Activated CD8-positive, alpha-beta memory T cell treated with anti-CD3 and anti-CD28 coated beads, Interleukin-2, amount 10 ng/mL, durations not matched to agents 7 days and 5 days (primary cell): ENCODE results near the gene SARDH. TPM values are rescaled to one million over a fixed set of nuclear protein-coding genes. Genes with fewer than 3 reads are reported as not detected.

Source experiments
- ATAC-seq: fragments of 150-1000 bp; cut with Tn5 transposase; one replicate; pipeline ENCODE4 v1.10.0; 2021; ENCODE audit warnings: moderate library complexity
- CTCF ChIA-PET: fragments of 350-600 bp; sonication (Branson Sonifier 250); formaldehyde crosslinking; loops from one replicate; lab custom pipeline; 2021; ENCODE audit warnings: antibody characterized with exemption; lab: Charles Lee
- DNase-seq: peaks from one replicate; pipeline ENCODE4 v3.0.0-alpha.2; 2020
- H3K27ac Mint-ChIP-seq: one replicate; pipeline ENCODE4 v1.8.0; 2021; ENCODE audit warnings: mild to moderate bottlenecking, mixed read lengths
- H3K27me3 Mint-ChIP-seq: one replicate; pipeline ENCODE4 v1.8.0; 2021; ENCODE audit warnings: mixed read lengths
- H3K36me3 Mint-ChIP-seq: one replicate; pipeline ENCODE4 v1.8.0; 2021; ENCODE audit warnings: mild to moderate bottlenecking, mixed read lengths
- H3K4me1 Mint-ChIP-seq: one replicate; pipeline ENCODE4 v1.8.0; 2021; ENCODE audit warnings: mixed read lengths
- H3K4me3 Mint-ChIP-seq: one replicate; pipeline ENCODE4 v1.8.0; 2021; ENCODE audit warnings: mild to moderate bottlenecking, moderate library complexity, mixed read lengths
- H3K9me3 Mint-ChIP-seq: one replicate; pipeline ENCODE4 v1.8.0; 2022; ENCODE audit warnings: low read depth, mixed read lengths
- total RNA-seq, 2 experiments: library from RNA; stranded (reverse); gene quantifications; one replicate each; pipeline ENCODE4 v1.2.3, GENCODE V29; 2021

SARDH gene
- total RNA-seq, 2 experiments from 2014 or later = 0.38 to 0.56 TPM

DNA sequence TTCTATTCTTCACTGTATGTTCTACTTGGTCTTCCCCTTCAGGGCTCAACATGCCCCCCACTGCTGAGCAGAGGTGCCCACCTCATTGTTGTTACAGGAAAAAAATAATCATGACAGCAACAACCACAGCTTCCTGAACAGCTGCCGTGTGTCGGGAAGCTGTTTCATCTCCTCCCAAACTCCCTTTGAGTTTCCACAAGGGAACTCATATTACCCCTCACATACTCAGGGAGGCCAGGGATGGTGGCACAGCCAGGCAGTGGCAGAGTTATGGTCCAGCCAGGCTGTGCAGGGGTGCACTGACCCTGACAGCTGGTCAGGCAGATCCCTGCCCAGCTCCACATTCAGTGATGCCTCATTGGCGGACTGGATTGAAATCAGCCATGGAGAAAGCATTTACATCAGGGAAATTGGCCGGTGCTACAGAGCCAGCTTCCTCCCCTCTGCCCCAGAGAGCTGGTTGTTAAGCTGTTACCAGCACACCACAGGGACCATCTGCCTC, 37.3 kb downstream of the SARDH start:
- Mint-ChIP-seq H3K27me3 (peaks cover 13% of the 10 kb centered on the region), H3K9me3 (no peaks in the 10 kb centered on the region), H3K36me3 (no peaks in the 10 kb centered on the region), H3K27ac (no peak overlapping the region), H3K4me1 (peaks cover 26% of the 10 kb centered on the region), H3K4me3 (no peak overlapping the region)
- DNase-seq (no peak), ATAC-seq (peak; percentile 6)
- CTCF ChIA-PET = interaction anchor here (0.8 to 2.6 kb wide), 3 partner anchors 16 to 293 kb away, joined by 3 to 16 read pairs (median 4); no protein-coding TSS in a partner anchor

GRCh38 chr9:133699546-133699945, 38.6 kb downstream of the SARDH start:
- ATAC-seq (no peak), DNase-seq (no peak)
- no peaks in the 10 kb centered on the region for H3K36me3 Mint-ChIP-seq
- H3K27me3 Mint-ChIP-seq = peaks cover 13% of the 10 kb centered on the region
- CTCF ChIA-PET = interaction anchor here (0.9 kb wide), 1 partner anchor 45 kb away, joined by 3 read pairs; no protein-coding TSS in a partner anchor
- H3K9me3 Mint-ChIP-seq = no peaks in the 10 kb centered on the region
- peaks cover 26% of the 10 kb centered on the region for H3K4me1 Mint-ChIP-seq
- no peak overlapping the region for H3K4me3 Mint-ChIP-seq
- no peak overlapping the region for H3K27ac Mint-ChIP-seq

DNA sequence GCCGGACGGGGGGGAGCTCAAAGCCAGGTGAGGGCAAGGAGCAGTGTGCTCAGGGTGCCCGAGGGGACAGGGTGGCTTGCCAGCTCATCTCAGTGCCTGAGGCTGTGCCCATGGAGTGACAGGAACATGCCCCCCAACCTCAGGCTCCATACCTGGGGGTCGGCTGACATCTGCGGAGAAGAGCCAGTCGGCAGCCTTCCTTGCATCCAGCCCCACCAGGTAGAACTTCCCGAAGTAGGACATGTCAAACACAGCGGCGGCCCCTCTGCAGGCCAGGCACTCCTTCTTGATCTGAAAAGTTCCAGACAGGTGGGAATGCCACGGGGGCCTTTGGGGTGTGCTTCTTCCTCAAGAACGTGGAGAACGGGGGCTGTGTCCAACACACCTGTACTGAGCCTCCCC, 42.1 kb downstream of the SARDH start:
- Mint-ChIP-seq H3K9me3 (no peaks in the 10 kb centered on the region), H3K4me1 (peaks cover 21% of the 10 kb centered on the region), H3K27me3 (peaks cover 8% of the 10 kb centered on the region), H3K27ac (no peak overlapping the region), H3K36me3 (no peaks in the 10 kb centered on the region), H3K4me3 (no peak overlapping the region)
- DNase-seq (no peak), ATAC-seq (no peak)
- CTCF ChIA-PET = no interaction called here

DNA sequence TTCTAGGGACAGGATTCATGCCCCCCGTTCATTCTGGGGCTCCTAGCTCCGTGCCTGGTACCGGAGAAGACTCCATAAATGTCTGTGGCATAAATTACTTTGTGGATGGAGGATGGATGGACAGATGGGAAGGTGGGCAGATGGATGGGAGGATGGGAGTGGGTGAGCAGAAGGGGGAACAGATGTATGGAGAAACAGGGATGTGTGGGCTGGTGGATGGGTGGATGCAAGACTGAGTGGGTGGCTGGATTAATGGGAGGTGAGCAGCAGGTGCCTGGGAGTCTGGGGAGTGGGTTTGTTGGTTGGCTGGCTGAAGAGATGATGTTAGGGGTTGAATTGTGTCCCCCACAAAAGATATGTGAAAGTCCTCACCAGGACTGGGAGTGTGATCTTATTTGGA, 43.5 kb downstream of the SARDH start:
- DNase-seq = no peak
- CTCF ChIA-PET = no interaction called here
- H3K27ac Mint-ChIP-seq = no peak overlapping the region
- H3K4me1 Mint-ChIP-seq = peaks cover 14% of the 10 kb centered on the region
- H3K9me3 Mint-ChIP-seq = no peaks in the 10 kb centered on the region
- H3K27me3 Mint-ChIP-seq = peaks cover 4% of the 10 kb centered on the region
- H3K36me3 Mint-ChIP-seq = no peaks in the 10 kb centered on the region
- ATAC-seq = no peak
- H3K4me3 Mint-ChIP-seq = no peak overlapping the region

DNA sequence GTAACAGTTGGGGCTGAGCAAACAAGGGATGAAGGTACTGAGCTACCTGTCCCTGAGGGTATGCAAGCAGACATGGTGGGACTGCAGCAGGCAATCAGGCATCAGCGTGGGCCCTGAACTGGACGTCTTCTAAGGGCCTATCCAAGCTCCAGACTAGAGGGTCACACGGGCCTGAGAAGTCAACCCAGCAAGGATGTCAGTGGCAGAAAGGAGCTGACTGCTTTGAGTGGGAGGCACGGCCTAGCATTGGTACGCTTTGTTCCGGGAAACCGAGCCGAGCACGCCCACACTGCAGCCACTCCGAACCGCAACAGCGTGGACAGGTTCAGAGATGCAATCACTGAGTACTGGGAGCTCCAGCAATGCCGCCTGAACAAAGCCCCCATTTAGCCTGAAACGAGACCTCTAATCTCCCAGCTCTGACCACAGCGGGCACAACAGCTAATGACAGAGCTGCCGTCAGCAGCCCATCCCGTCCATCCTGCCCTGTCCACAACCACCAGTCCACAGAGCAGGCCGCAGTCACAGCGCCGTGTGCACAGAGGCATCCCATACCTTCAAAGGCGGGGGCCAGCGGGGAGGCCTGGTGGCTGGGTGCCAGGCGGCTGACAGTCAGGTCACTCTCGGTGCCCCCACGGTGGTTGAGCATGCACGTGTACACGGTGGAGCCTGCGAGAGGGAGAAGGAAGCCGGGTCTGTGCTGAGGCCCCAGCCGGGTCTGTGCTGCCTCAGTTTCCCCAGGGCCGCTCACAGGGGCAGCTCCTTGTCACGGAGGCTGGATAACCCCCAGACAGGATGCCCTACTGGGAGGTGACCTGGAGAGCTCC, 44.2 kb downstream of the SARDH start:
- H3K9me3 Mint-ChIP-seq = no peaks in the 10 kb centered on the region
- H3K27ac Mint-ChIP-seq = no peak overlapping the region
- peaks cover 14% of the 10 kb centered on the region for H3K4me1 Mint-ChIP-seq
- CTCF ChIA-PET = no interaction called here
- H3K27me3 Mint-ChIP-seq = peaks cover 4% of the 10 kb centered on the region
- no peak for ATAC-seq
- no peak overlapping the region for H3K4me3 Mint-ChIP-seq
- no peaks in the 10 kb centered on the region for H3K36me3 Mint-ChIP-seq
- no peak for DNase-seq

DNA sequence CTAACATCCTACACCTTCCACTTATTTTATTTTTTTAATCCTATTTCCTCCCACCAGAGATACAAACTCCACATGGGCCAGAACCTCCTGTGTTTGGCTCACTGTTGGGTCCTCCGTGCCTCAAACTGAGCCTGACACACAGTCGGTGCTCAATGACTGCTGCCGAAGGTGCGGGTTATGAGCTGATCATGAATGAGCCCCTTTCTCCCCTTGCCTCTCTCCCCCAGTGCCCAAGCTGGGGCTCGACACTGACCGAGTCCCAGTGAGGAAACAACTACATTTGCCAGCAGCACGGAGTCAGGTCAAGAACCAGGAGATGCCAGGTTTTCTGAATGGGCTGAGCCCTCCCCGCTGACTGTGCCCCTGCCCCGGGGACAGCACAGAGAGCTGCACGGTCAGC, 45.0 kb downstream of the SARDH start:
- Mint-ChIP-seq H3K9me3 (no peaks in the 10 kb centered on the region), H3K4me1 (peaks cover 14% of the 10 kb centered on the region), H3K27me3 (peaks cover 2% of the 10 kb centered on the region), H3K27ac (no peak overlapping the region), H3K4me3 (no peak overlapping the region), H3K36me3 (no peaks in the 10 kb centered on the region)
- ATAC-seq (no peak), DNase-seq (no peak)
- CTCF ChIA-PET = no interaction called here

GRCh38 chr9:133692364-133692985, 45.7 kb downstream of the SARDH start:
- H3K4me3 Mint-ChIP-seq = no peak overlapping the region
- peaks cover 14% of the 10 kb centered on the region for H3K4me1 Mint-ChIP-seq
- no peaks in the 10 kb centered on the region for H3K36me3 Mint-ChIP-seq
- no peaks in the 10 kb centered on the region for H3K9me3 Mint-ChIP-seq
- CTCF ChIA-PET = interaction anchor here (1.0 to 1.5 kb wide), 2 partner anchors 50 to 90 kb away, joined by 3 read pairs; no protein-coding TSS in a partner anchor
- no peak overlapping the region for H3K27ac Mint-ChIP-seq
- no peak for DNase-seq
- no peaks in the 10 kb centered on the region for H3K27me3 Mint-ChIP-seq
- ATAC-seq = no peak

- ATAC-seq = peak; percentile 70
- Mint-ChIP-seq H3K36me3 (no peaks in the 10 kb centered on the region), H3K27me3 (no peaks in the 10 kb centered on the region), H3K4me3 (no peak overlapping the region), H3K27ac (peak overlapping the region; percentile 5), H3K9me3 (no peaks in the 10 kb centered on the region), H3K4me1 (peaks cover 15% of the 10 kb centered on the region)
- peak; percentile 57 for DNase-seq
- CTCF ChIA-PET = interaction anchor here (1.0 to 1.5 kb wide), 3 partner anchors 12 to 90 kb away, joined by 3 read pairs; no protein-coding TSS in a partner anchor
These were observed 46.4 kb downstream of the SARDH start for GRCh38 chr9:133691626-133692363.

DNA sequence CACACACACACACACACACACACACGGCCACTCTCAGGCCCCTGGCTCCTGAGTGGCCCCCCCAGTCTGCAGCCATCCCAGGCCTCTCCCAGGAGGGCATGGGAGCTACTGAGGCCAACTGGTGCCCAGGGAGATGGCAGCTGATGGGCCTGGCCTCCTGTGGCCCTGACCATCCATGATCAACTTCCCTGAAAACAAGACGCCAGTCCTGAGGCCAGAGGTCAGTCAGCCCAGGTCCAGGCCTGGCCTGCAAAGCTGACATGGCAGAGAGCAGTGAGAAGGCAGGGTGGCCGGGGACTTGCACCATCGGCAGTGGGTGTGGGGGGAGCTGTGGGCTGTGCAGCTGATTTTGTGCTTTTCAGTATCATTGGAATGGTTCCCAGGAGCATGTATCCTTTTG, 47.0 kb downstream of the SARDH start:
- Mint-ChIP-seq H3K27me3 (no peaks in the 10 kb centered on the region), H3K4me1 (peaks cover 13% of the 10 kb centered on the region), H3K36me3 (no peaks in the 10 kb centered on the region), H3K4me3 (no peak overlapping the region), H3K9me3 (no peaks in the 10 kb centered on the region), H3K27ac (peak overlapping the region; percentile 5)
- CTCF ChIA-PET = interaction anchor here (1.0 to 1.5 kb wide), 3 partner anchors 11 to 91 kb away, joined by 3 read pairs; no protein-coding TSS in a partner anchor
- ATAC-seq (no peak), DNase-seq (no peak)

- Mint-ChIP-seq H3K27ac (no peak overlapping the region), H3K36me3 (no peaks in the 10 kb centered on the region), H3K9me3 (no peaks in the 10 kb centered on the region), H3K27me3 (no peaks in the 10 kb centered on the region), H3K4me3 (no peak overlapping the region), H3K4me1 (peaks cover 13% of the 10 kb centered on the region)
- CTCF ChIA-PET = no interaction called here
- no peak for ATAC-seq
- DNase-seq = no peak
These were observed 48.0 kb downstream of the SARDH start for GRCh38 chr9:133690081-133690561.

DNA sequence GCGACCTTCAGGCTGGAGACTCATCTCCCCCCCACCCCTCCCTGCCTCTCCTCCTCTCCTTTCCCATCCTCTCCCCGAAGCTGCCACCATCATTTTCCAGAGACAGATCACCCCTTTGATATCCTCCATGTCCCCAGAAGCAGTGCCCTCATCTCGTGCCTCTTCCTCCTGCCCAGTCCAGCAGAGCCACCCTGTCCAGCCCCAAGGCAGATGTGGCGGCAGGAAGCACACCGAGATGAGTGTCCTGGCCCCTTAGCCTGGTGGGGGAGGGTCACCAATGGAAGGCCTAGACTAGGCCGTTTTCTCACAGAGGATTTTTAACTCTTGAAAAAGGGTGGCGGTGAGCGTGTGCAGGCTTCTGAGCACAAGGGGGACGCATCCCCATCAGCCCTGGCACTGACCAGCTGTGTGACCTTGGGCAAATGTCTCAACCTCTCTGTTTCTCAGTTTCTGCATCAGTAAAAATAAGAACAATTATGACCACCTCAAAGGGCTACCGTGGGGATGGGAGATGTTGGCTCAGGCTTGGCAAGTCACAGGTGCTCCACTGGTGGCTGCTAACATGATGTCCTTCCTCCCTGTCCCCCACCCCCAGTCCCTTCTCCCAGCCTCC, 48.9 kb downstream of the SARDH start:
- no peaks in the 10 kb centered on the region for H3K27me3 Mint-ChIP-seq
- no peak overlapping the region for H3K4me3 Mint-ChIP-seq
- no peaks in the 10 kb centered on the region for H3K36me3 Mint-ChIP-seq
- ATAC-seq (no peak), DNase-seq (no peak)
- CTCF ChIA-PET = no interaction called here
- H3K27ac Mint-ChIP-seq = no peak overlapping the region
- peaks cover 19% of the 10 kb centered on the region for H3K4me1 Mint-ChIP-seq
- no peaks in the 10 kb centered on the region for H3K9me3 Mint-ChIP-seq

- no peaks in the 10 kb centered on the region for H3K9me3 Mint-ChIP-seq
- H3K27ac Mint-ChIP-seq = no peak overlapping the region
- peaks cover 30% of the 10 kb centered on the region for H3K4me1 Mint-ChIP-seq
- no peak overlapping the region for H3K4me3 Mint-ChIP-seq
- H3K36me3 Mint-ChIP-seq = no peaks in the 10 kb centered on the region
- CTCF ChIA-PET = no interaction called here
- DNase-seq = no peak
- no peak for ATAC-seq
- H3K27me3 Mint-ChIP-seq = no peaks in the 10 kb centered on the region
These were observed 50.0 kb downstream of the SARDH start for GRCh38 chr9:133687856-133688761.
